ENCODE results near the gene RND1. TPM values are rescaled to one million over a fixed set of nuclear protein-coding genes. Genes with fewer than 3 reads are reported as not detected.
A peak's percentile ranks its signal among the peaks of the same experiment; 100 is the strongest.

RND1 gene
- total RNA-seq, 1 donor from 2014 or later, result 5.7 TPM

DNA sequence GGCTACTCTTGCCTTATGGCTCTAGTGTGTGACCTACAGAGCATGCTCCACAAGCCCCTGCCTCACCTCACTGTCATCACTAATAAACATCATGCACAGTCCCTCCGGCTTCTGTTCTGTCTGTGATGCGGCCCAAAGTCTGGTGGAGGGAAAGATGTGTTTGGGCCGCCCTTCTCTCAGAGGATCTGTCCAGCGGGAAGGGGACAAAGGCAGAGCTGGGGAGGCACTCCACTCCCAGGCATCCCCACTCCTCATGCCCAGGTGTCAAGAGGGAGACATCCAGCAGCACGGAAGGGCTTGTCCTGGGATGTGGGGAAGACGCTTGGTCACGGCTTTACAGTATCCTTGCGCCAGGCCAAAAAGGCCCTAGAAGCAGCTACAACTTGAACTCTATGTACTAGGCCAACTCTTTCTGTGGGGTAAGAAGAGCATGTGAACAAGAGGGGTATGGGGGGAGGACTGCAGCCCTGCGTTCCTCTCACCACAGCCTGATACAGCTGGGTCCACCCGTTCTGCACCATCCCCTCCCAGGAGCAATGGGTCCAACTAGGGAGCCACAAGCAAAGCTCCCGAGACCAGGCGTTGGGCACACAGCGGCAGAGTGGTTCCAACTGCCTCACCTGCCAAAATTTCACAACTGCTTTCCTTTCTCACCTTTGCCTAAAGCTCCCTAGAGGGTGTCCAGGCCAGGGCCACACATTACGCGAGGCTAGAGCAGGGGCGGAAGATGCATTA, 36.7 kb downstream of the RND1 start:
- Mint-ChIP-seq H3K36me3 (ENCODE audit: low read depth) (peaks cover 44% of the 10 kb centered on the region), H3K27ac (no peak overlapping the region), H3K4me1 (no peaks in the 10 kb centered on the region), H3K9me3 (no peaks in the 10 kb centered on the region), H3K27me3 (no peaks in the 10 kb centered on the region), H3K4me3 (no peak overlapping the region)
- intact Hi-C loops (cut with micrococcal nuclease), result no loop called here
- DNase-seq, result no peak

- Mint-ChIP-seq H3K4me3 (no peak overlapping the region), H3K9me3 (no peaks in the 10 kb centered on the region), H3K27ac (no peak overlapping the region), H3K27me3 (no peaks in the 10 kb centered on the region), H3K4me1 (no peaks in the 10 kb centered on the region), H3K36me3 (ENCODE audit: low read depth) (peaks cover 40% of the 10 kb centered on the region)
- no peak for DNase-seq
- intact Hi-C loops (cut with micrococcal nuclease), result no loop called here
These were observed 37.4 kb downstream of the RND1 start for GRCh38 chr12:48828293-48828692.

GRCh38 chr12:48827513-48828096, 38.1 kb downstream of the RND1 start:
- H3K9me3 Mint-ChIP-seq, result no peaks in the 10 kb centered on the region
- DNase-seq, result no peak

GRCh38 chr12:48827026-48827425, 38.6 kb downstream of the RND1 start:
- Mint-ChIP-seq H3K27ac (no peak overlapping the region), H3K9me3 (no peaks in the 10 kb centered on the region), H3K4me3 (no peak overlapping the region), H3K36me3 (ENCODE audit: low read depth) (peaks cover 32% of the 10 kb centered on the region), H3K4me1 (no peaks in the 10 kb centered on the region), H3K27me3 (no peaks in the 10 kb centered on the region)
- intact Hi-C loops (cut with micrococcal nuclease), result no loop called here
- DNase-seq, result no peak

More at GRCh38 chr12:48827513-48828096, 38.1 kb downstream of the RND1 start:
- H3K27ac Mint-ChIP-seq, result no peak overlapping the region
- H3K36me3 Mint-ChIP-seq (ENCODE audit: low read depth), result peaks cover 37% of the 10 kb centered on the region
- H3K4me3 Mint-ChIP-seq, result no peak overlapping the region
- H3K4me1 Mint-ChIP-seq, result no peaks in the 10 kb centered on the region
- no peaks in the 10 kb centered on the region for H3K27me3 Mint-ChIP-seq
- intact Hi-C loops (cut with micrococcal nuclease), result no loop called here

DNA sequence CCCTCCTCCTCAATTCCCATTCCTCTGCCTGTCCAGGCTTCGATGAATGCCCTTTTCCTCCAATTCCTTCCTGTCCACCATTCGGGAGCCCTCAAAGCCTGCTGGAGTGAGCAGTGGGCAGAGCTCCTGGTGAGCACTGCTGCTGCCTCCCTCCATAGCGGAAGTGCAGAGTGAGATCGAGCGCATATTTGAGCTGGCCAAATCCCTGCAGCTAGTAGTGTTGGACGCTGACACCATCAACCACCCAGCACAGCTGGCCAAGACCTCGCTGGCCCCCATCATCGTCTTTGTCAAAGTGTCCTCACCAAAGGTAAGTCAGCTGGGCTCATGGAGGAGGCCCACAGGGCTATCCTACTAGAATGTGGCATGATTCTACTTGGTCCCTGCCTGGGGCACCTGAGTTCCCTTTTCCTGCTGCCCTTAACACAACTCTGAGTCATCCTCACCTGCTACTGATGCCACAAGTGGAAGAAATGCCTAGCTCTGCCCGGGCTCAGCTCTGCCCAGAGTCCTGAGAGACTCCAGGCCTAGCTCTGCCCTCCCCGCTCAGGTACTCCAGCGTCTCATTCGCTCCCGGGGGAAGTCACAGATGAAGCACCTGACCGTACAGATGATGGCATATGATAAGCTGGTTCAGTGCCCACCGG, 39.3 kb downstream of the RND1 start:
- Mint-ChIP-seq H3K4me3 (no peak overlapping the region), H3K36me3 (ENCODE audit: low read depth) (peaks cover 27% of the 10 kb centered on the region), H3K4me1 (no peaks in the 10 kb centered on the region), H3K27me3 (no peaks in the 10 kb centered on the region), H3K9me3 (no peaks in the 10 kb centered on the region), H3K27ac (no peak overlapping the region)
- intact Hi-C loops (cut with micrococcal nuclease), result no loop called here
- DNase-seq, result no peak

DNA sequence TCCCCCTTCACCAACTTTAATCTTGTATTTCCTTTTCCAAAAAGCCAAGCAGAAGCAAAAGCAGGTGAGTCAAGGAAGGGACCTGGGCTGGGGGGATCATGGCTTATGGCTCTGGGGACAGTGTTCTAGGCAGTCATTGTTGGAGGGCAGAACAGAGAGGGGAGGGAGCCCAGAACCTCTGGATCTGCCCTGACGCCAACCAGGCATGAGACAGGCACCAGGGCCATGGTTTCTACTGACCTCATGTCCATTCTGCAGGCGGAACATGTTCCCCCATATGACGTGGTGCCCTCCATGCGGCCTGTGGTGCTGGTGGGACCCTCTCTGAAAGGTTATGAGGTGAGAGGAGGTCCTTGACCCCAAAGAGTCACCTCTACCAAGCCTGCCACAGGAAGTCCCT, 40.8 kb downstream of the RND1 start:
- no peak overlapping the region for H3K4me3 Mint-ChIP-seq
- H3K36me3 Mint-ChIP-seq (ENCODE audit: low read depth), result peaks cover 14% of the 10 kb centered on the region
- no peak overlapping the region for H3K27ac Mint-ChIP-seq
- H3K27me3 Mint-ChIP-seq, result peaks cover 2% of the 10 kb centered on the region
- no peaks in the 10 kb centered on the region for H3K9me3 Mint-ChIP-seq
- no peak for DNase-seq
- intact Hi-C loops (cut with micrococcal nuclease), result no loop called here
- no peaks in the 10 kb centered on the region for H3K4me1 Mint-ChIP-seq

DNA sequence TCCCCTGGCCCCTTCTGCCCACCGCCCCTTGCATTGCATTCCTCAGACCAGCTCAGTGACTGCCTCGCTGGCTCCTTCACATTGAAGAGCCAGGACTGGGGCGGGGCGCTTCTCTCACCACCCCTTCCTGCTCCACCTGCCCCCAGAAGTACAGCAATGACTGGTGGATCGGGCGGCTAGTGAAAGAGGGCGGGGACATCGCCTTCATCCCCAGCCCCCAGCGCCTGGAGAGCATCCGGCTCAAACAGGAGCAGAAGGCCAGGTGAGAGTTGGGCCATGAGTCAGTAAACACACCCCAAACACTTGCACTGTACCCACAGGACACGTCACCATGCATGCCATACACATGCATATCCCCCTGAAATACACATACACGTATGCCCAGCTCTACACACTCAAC, 41.6 kb downstream of the RND1 start:
- H3K9me3 Mint-ChIP-seq, result no peaks in the 10 kb centered on the region
- peaks cover under 1% of the 10 kb centered on the region for H3K4me1 Mint-ChIP-seq
- H3K36me3 Mint-ChIP-seq (ENCODE audit: low read depth), result peaks cover 8% of the 10 kb centered on the region
- H3K27me3 Mint-ChIP-seq, result peaks cover 3% of the 10 kb centered on the region
- DNase-seq, result no peak
- H3K4me3 Mint-ChIP-seq, result no peak overlapping the region
- intact Hi-C loops (cut with micrococcal nuclease), result no loop called here
- H3K27ac Mint-ChIP-seq, result no peak overlapping the region

- Mint-ChIP-seq H3K36me3 (ENCODE audit: low read depth) (no peaks in the 10 kb centered on the region), H3K27ac (no peak overlapping the region), H3K27me3 (peaks cover 7% of the 10 kb centered on the region), H3K4me3 (no peak overlapping the region), H3K4me1 (peaks cover 4% of the 10 kb centered on the region), H3K9me3 (no peaks in the 10 kb centered on the region)
- intact Hi-C loops (cut with micrococcal nuclease), result no loop called here
- DNase-seq, result no peak
These were observed 42.4 kb downstream of the RND1 start for GRCh38 chr12:48823281-48823680.

DNA sequence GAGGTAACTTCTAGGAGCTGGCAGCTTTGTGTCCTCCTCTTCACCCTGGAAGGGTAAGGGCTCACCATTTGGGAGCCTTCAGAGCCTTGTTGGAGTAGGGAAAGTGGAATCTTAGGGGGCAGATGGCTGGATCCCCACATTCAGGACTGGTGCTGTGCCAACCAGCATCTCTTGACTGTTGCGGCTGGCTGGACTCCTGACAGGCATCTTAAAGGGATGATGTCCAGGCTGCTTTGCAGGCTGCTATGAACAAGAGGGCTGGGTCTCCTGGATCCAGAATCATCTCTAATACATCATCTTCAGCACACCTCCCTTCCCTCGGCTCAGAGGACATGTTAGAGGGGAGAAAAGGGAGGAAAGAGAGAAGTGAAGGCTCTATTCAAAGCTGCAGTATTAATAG, 43.0 kb downstream of the RND1 start:
- H3K9me3 Mint-ChIP-seq, result no peaks in the 10 kb centered on the region
- intact Hi-C loops (cut with micrococcal nuclease), result no loop called here

GRCh38 chr12:48822139-48822538, 43.5 kb downstream of the RND1 start:
- Mint-ChIP-seq H3K27ac (no peak overlapping the region), H3K4me1 (peaks cover 12% of the 10 kb centered on the region), H3K4me3 (no peak overlapping the region), H3K27me3 (peaks cover 15% of the 10 kb centered on the region), H3K36me3 (ENCODE audit: low read depth) (peaks cover 2% of the 10 kb centered on the region), H3K9me3 (no peaks in the 10 kb centered on the region)
- intact Hi-C loops (cut with micrococcal nuclease), result no loop called here
- no peak for DNase-seq

More for the DNA sequence above, 43.0 kb downstream of the RND1 start:
- no peak for DNase-seq
- Mint-ChIP-seq H3K36me3 (ENCODE audit: low read depth) (no peaks in the 10 kb centered on the region), H3K27ac (no peak overlapping the region), H3K4me1 (peaks cover 7% of the 10 kb centered on the region), H3K4me3 (no peak overlapping the region), H3K27me3 (peaks cover 9% of the 10 kb centered on the region)

DNA sequence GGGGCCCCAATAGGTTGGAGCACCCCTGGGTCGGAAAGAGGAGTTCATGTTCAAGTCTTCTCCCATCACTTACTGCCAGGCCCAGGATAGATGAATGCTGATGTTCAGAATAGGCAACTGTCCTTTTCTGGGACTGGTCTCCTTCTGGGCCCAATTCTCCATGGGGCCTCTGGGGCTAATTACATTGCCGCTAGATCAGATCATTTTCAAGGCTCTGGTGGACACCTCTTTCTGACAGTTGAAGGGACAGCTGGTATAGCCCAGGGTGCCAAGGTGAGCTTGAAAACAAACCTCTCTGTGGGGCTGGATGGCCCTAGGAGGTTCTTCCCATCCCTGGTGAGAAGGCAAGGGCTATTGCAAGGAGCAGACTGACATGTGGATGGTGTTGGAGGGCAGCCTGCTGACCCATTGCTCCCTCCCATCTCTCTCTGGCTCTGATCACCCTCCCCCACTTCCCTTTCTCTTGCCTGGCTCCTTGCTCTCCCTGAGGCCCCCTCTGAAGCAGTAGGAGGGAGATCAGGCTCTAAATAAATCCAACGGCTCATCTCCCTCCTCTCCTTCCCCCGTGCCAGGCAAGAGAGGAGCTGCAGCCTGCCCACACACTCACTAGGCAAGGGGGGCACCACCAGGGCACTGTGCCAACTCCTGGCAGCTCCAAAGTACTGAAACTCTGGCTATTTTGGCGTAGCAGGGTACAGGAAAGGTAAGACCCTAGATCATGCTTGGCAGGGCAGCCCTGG, 45.5 kb downstream of the RND1 start:
- intact Hi-C loops (cut with micrococcal nuclease), result loop anchor here (2.0 to 10.0 kb wide), 2 partner anchors 33 to 635 kb away; partner anchors contain the start of genes CCDC184 and DDX23
- Mint-ChIP-seq H3K4me3 (no peak overlapping the region), H3K36me3 (ENCODE audit: low read depth) (peaks cover 4% of the 10 kb centered on the region)

GRCh38 chr12:48818831-48819590, 46.7 kb downstream of the RND1 start:
- Mint-ChIP-seq H3K9me3 (no peaks in the 10 kb centered on the region), H3K27ac (peak overlapping the region; percentile 60), H3K4me3 (peak overlapping the region; percentile 94), H3K4me1 (peaks cover 26% of the 10 kb centered on the region), H3K27me3 (peaks cover 24% of the 10 kb centered on the region), H3K36me3 (ENCODE audit: low read depth) (peaks cover 4% of the 10 kb centered on the region)
- intact Hi-C loops (cut with micrococcal nuclease), result loop anchor here (2.0 to 10.0 kb wide), 2 partner anchors 34 to 634 kb away; partner anchors contain the start of genes CCDC184 and DDX23
- no peak for DNase-seq

More for the DNA sequence above, 45.5 kb downstream of the RND1 start:
- peaks cover 24% of the 10 kb centered on the region for H3K27me3 Mint-ChIP-seq
- no peaks in the 10 kb centered on the region for H3K9me3 Mint-ChIP-seq
- peaks cover 24% of the 10 kb centered on the region for H3K4me1 Mint-ChIP-seq
- DNase-seq, result no peak
- no peak overlapping the region for H3K27ac Mint-ChIP-seq

All from activated CD4-positive, alpha-beta T cell treated with anti-CD3 and anti-CD28 coated beads, Interleukin-2, amount 10 ng/mL, durations not matched to agents 24 days and 14 days (primary cell).